Hepatocyte (in vitro differentiated cells): ENCODE results near the gene ZNF142. TPM values are rescaled to one million over a fixed set of nuclear protein-coding genes. Genes with fewer than 3 reads are reported as not detected.

Experiments
- DNase-seq: peaks from one replicate; pipeline ENCODE4 v3.0.0-alpha.2; 2016; ENCODE audit warnings: low spot score
- H2AFZ ChIP-seq: fragments of 200-600 bp; sonication (generic); 2 replicates; pipeline ENCODE4 v1.6.0; 2016; ENCODE audit warnings: antibody characterized with exemption, mild to moderate bottlenecking
- H3K27ac ChIP-seq: fragments of 200-600 bp; sonication (generic); 2 replicates; pipeline ENCODE4 v1.5.1; 2016; ENCODE audit warnings: mild to moderate bottlenecking
- H3K27me3 ChIP-seq: fragments of 200-600 bp; sonication (generic); 2 replicates; pipeline ENCODE4 v1.6.1; 2016
- H3K36me3 ChIP-seq: fragments of 200-600 bp; sonication (generic); replicated peaks from 2 replicates; pipeline ENCODE4 v1.5.1; 2016; ENCODE audit warnings: low read depth; ENCODE audit not compliant: insufficient read depth
- H3K4me1 ChIP-seq: fragments of 200-600 bp; sonication (generic); 2 replicates; pipeline ENCODE4 v1.5.1; 2016; ENCODE audit warnings: mild to moderate bottlenecking, moderate library complexity; ENCODE audit not compliant: insufficient read depth
- H3K4me2 ChIP-seq: fragments of 200-600 bp; sonication (generic); 2 replicates; pipeline ENCODE4 v1.6.0; 2016
- H3K4me3 ChIP-seq: fragments of 200-600 bp; sonication (generic); 2 replicates; pipeline ENCODE4 v1.5.1; 2016; ENCODE audit warnings: mild to moderate bottlenecking
- H3K79me2 ChIP-seq: fragments of 200-600 bp; sonication (generic); 2 replicates; pipeline ENCODE4 v1.6.0; 2017; ENCODE audit warnings: mild to moderate bottlenecking
- H3K9me2 ChIP-seq: fragments of 200-600 bp; sonication (generic); replicated peaks from 2 replicates; pipeline ENCODE4 v1.6.0; 2017; ENCODE audit warnings: mild to moderate bottlenecking; ENCODE audit not compliant: insufficient read depth
- H3K9me3 ChIP-seq: fragments of 200-600 bp; sonication (generic); 2 replicates; pipeline ENCODE4 v1.5.1; 2016; ENCODE audit warnings: low read depth, mild to moderate bottlenecking
- H4K20me1 ChIP-seq: fragments of 200-600 bp; sonication (generic); 2 replicates; pipeline ENCODE4 v1.6.0; 2016; ENCODE audit warnings: mild to moderate bottlenecking; ENCODE audit not compliant: insufficient read depth, poor library complexity, severe bottlenecking
- CTCF ChIP-seq: fragments of 200-600 bp; sonication (generic); IDR thresholded peaks from 2 replicates; pipeline ENCODE4 v1.5.1; 2016; ENCODE audit warnings: antibody characterized with exemption, mild to moderate bottlenecking; ENCODE audit not compliant: poor library complexity
- EZH2 ChIP-seq: fragments of 200-600 bp; sonication (generic); IDR thresholded peaks from 2 replicates; pipeline ENCODE4 v1.6.1; 2016; ENCODE audit warnings: antibody characterized with exemption, mild to moderate bottlenecking, borderline replicate concordance
- EZH2phosphoT487 ChIP-seq: fragments of 200-600 bp; sonication (generic); IDR thresholded peaks from one replicate; pipeline ENCODE4 v1.6.1; 2018; ENCODE audit warnings: antibody characterized with exemption, mild to moderate bottlenecking, low read depth, moderate library complexity; ENCODE audit not compliant: unreplicated experiment, severe bottlenecking
- WGBS: methylation state at CpG from one replicate; pipeline ENCODE4 v1.1.6; 2016; ENCODE audit warnings: low lambda C conversion rate; ENCODE audit errors: missing lambda C conversion rate; 5-methylcytosine and 5-hydroxymethylcytosine counted together
- polyA plus RNA-seq: library from polyadenylated mRNA; unstranded; fragments of >200 nt; fragmentation: Nextera tagmentation; extraction: Ambion mirVana; gene quantifications from 2 replicates; pipeline ENCODE4 v1.2.1, GENCODE V29; 2016
- total RNA-seq: library from RNA; depleted of rRNA; stranded (reverse); fragments of >200 nt; gene quantifications from 2 replicates; pipeline ENCODE4 v1.2.3, GENCODE V29; 2014

The ZNF142 gene, protein sequence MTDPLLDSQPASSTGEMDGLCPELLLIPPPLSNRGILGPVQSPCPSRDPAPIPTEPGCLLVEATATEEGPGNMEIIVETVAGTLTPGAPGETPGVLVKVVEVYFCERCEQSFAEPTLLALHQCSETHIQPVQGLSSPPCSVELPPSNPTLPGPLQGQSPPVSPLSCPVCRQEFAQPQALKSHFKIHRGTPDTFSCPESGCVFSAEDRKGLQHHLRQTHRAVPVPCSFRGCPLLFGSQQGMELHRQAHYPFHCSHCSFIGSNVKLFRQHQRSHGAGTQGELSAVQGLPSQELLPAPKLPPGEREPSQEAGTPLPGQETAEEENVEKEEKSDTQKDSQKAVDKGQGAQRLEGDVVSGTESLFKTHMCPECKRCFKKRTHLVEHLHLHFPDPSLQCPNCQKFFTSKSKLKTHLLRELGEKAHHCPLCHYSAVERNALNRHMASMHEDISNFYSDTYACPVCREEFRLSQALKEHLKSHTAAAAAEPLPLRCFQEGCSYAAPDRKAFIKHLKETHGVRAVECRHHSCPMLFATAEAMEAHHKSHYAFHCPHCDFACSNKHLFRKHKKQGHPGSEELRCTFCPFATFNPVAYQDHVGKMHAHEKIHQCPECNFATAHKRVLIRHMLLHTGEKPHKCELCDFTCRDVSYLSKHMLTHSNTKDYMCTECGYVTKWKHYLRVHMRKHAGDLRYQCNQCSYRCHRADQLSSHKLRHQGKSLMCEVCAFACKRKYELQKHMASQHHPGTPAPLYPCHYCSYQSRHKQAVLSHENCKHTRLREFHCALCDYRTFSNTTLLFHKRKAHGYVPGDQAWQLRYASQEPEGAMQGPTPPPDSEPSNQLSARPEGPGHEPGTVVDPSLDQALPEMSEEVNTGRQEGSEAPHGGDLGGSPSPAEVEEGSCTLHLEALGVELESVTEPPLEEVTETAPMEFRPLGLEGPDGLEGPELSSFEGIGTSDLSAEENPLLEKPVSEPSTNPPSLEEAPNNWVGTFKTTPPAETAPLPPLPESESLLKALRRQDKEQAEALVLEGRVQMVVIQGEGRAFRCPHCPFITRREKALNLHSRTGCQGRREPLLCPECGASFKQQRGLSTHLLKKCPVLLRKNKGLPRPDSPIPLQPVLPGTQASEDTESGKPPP (N-terminal part only)
- 5.4 and 6.0 TPM in 2 replicates for total RNA-seq
- polyA plus RNA-seq, result 7.7 and 8.9 TPM in 2 replicates

- Histone ChIP-seq H3K9me3 (no peaks in the 10 kb centered on the region), H3K27ac (peak within 1 kb of the TSS; percentile 65), H3K79me2 (peaks cover 26% of the 10 kb centered on the region), H3K9me2 (no peaks in the 10 kb centered on the region), H3K4me1 (peaks cover 4% of the 10 kb centered on the region), H3K27me3 (no peaks in the 10 kb centered on the region), H2AFZ (peak within 1 kb of the TSS; percentile 70), H3K36me3 (no peaks in the 10 kb centered on the region), H3K4me2 (peak within 1 kb of the TSS; percentile 95), H4K20me1 (no peaks in the 10 kb centered on the region), H3K4me3 (peak within 1 kb of the TSS; percentile 69)
- TF ChIP-seq CTCF, result no peak
- TF ChIP-seq EZH2phosphoT487, result no peak
- no peak for TF ChIP-seq EZH2
- WGBS, result under 1% methylated on average over 39 of the region's 49 CpGs
- peak; percentile 94 for DNase-seq
Measured at GRCh38 chr2:218659258-218659987, at the start of gene ZNF142, which contains the start of gene BCS1L. TSS of gene ZNF142 (minus strand) at chr2:218659623. CDS start at chr2:218656429, 3,194 bp downstream. TSS of gene BCS1L (plus strand) at chr2:218659683. CDS start at chr2:218660988, 1,305 bp downstream.

DNA sequence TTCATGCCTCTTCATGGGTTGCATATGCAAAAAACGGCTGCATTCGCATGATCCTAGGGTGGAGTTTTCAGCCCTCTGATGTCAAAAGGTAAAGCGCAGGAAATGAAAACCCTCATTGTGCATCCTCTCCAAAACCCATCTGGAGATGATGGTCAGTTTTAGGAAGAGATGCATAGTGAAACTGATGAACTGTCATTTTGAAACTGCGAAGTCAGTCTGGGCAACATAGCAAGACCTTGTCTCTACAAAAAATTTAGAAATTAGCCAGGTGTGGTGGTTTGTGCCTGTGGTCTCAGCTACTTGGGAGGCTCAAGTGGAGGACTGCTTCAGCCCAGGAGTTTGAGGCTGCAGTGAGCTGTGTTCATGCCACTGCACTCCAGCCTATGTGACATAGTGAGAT lies 48.7 kb upstream of the ZNF142 start:
- Histone ChIP-seq H4K20me1 (no peaks in the 10 kb centered on the region), H3K4me3 (no peak overlapping the region)
- WGBS, result 98% methylated on average over 4 of the region's 4 CpGs

More for the DNA sequence above, 48.7 kb upstream of the ZNF142 start:
- H3K9me3 ChIP-seq, result no peaks in the 10 kb centered on the region
- H3K79me2 ChIP-seq, result peaks cover 15% of the 10 kb centered on the region
- H3K27ac ChIP-seq, result no peak overlapping the region
- no peak overlapping the region for H3K4me2 ChIP-seq
- H3K9me2 ChIP-seq, result no peaks in the 10 kb centered on the region
- H3K27me3 ChIP-seq, result no peaks in the 10 kb centered on the region
- H3K4me1 ChIP-seq, result no peaks in the 10 kb centered on the region
- no peak overlapping the region for H2AFZ ChIP-seq
- no peak for DNase-seq
- no peaks in the 10 kb centered on the region for H3K36me3 ChIP-seq
- TF ChIP-seq EZH2 (no peak), CTCF (no peak), EZH2phosphoT487 (no peak)
